KOPT-K1 (cell line): ENCODE measurements around the gene LAYN.

Source experiments
- H3K27ac ChIP-seq: fragments of 200-600 bp; sonication (generic); 2 replicates; pipeline ENCODE4 v1.5.1; 2016; ENCODE audit warnings: antibody characterized with exemption, mild to moderate bottlenecking, low read depth, low read length; ENCODE audit not compliant: poor library complexity, severe bottlenecking
- H3K36me3 ChIP-seq: fragments of 200-600 bp; sonication (generic); 2 replicates; pipeline ENCODE4 v1.5.1; 2017; ENCODE audit warnings: antibody characterized with exemption, mild to moderate bottlenecking, low read length, moderate library complexity; ENCODE audit not compliant: insufficient read depth
- H3K9me3 ChIP-seq: fragments of 200-600 bp; sonication (generic); 2 replicates; pipeline ENCODE4 v1.5.1; 2017; ENCODE audit warnings: antibody characterized with exemption, low read length, mild to moderate bottlenecking; ENCODE audit not compliant: insufficient read depth, poor library complexity, severe bottlenecking

Gene LAYN

GRCh38 chr11:111541254-111542061 lies 938 bp downstream of the LAYN start:
- no peaks in the 10 kb centered on the region for H3K36me3 ChIP-seq
- peaks cover 5% of the 10 kb centered on the region for H3K9me3 ChIP-seq
- H3K27ac ChIP-seq = no peak overlapping the region

GRCh38 chr11:111542606-111543275 lies 2.2 kb downstream of the LAYN start:
- peaks cover 5% of the 10 kb centered on the region for H3K9me3 ChIP-seq
- no peak overlapping the region for H3K27ac ChIP-seq
- no peaks in the 10 kb centered on the region for H3K36me3 ChIP-seq

DNA sequence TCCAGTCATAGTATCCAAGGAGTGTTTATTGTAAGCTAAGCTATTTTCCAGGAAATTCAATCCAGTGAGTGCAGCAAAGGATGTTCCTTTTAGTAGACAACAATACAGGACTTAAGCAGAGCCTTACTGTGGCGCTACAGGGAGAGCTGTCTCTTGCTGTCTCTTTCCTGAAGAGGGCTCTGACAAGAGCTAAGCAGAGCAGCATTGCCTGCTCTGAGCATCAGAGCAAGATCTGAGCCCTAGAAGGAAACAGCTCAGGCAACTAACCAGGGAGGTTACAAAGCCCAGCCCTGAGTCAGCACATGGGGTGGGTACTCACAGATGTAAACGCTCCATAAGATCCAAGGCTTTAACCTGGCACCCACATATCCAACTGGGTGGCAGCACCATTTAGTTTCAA lies 8.0 kb downstream of the LAYN start:
- no peak overlapping the region for H3K27ac ChIP-seq
- no peaks in the 10 kb centered on the region for H3K36me3 ChIP-seq
- no peaks in the 10 kb centered on the region for H3K9me3 ChIP-seq

DNA sequence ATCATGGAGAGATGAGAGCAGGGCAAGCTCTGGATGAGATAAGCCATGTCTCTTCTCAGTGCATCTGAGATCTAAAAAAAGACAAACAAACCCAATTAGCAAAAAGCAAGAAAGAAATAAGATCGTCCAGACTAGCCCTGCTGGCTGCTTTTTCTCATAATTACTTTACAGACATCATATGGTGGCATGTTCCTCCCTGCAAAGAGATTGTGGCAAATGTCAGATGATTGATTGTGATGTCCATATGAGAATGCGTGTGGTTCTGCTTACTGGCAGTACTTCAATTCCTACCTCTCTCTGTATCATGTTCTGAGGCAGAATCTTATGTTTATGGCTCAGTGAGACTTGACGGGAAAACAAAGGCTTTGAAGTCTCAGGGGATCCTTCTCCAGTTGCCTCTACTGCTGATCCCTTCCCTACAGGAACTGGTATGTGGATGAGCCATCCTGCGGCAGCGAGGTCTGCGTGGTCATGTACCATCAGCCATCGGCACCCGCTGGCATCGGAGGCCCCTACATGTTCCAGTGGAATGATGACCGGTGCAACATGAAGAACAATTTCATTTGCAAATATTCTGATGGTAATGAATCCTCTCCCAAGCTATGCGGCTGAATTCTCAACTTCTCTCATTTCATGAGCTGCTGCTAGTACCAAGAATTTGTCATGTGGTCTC lies 8.8 kb downstream of the LAYN start:
- H3K9me3 ChIP-seq = no peaks in the 10 kb centered on the region
- no peaks in the 10 kb centered on the region for H3K36me3 ChIP-seq
- no peak overlapping the region for H3K27ac ChIP-seq

- no peaks in the 10 kb centered on the region for H3K9me3 ChIP-seq
- no peaks in the 10 kb centered on the region for H3K36me3 ChIP-seq
- no peak overlapping the region for H3K27ac ChIP-seq
These were observed 9.3 kb downstream of the LAYN start for GRCh38 chr11:111549869-111550203.

- H3K27ac ChIP-seq = no peak overlapping the region
- H3K9me3 ChIP-seq = no peaks in the 10 kb centered on the region
- no peaks in the 10 kb centered on the region for H3K36me3 ChIP-seq
These were observed 9.7 kb downstream of the LAYN start for GRCh38 chr11:111550258-111550657.

DNA sequence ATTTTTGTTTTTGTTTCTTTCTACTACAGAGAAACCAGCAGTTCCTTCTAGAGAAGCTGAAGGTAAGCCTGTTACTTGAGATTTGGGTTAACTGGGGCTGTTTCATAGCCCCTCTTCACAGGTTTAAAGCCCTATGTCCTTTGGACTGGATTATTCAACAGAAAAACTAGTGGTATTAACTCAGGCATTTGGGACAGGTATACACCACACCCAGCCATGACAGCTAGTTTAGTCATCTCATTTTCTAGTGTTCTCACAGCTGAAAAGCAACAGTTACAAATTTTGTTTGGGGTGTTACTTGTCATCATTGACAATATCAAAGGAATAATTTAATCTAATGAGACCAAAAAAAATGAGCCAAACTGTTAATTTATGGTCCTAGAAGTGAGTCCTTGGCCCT lies 14.0 kb downstream of the LAYN start:
- Histone ChIP-seq H3K27ac (no peak overlapping the region), H3K9me3 (peaks cover 13% of the 10 kb centered on the region), H3K36me3 (no peaks in the 10 kb centered on the region)

GRCh38 chr11:111555255-111555654 lies 14.7 kb downstream of the LAYN start:
- H3K36me3 ChIP-seq = no peaks in the 10 kb centered on the region
- peaks cover 13% of the 10 kb centered on the region for H3K9me3 ChIP-seq
- no peak overlapping the region for H3K27ac ChIP-seq

GRCh38 chr11:111557425-111558111 lies 17.0 kb downstream of the LAYN start:
- peaks cover 13% of the 10 kb centered on the region for H3K9me3 ChIP-seq
- no peak overlapping the region for H3K27ac ChIP-seq
- no peaks in the 10 kb centered on the region for H3K36me3 ChIP-seq

- H3K36me3 ChIP-seq = no peaks in the 10 kb centered on the region
- peaks cover 13% of the 10 kb centered on the region for H3K9me3 ChIP-seq
- H3K27ac ChIP-seq = no peak overlapping the region
These were observed 19.4 kb downstream of the LAYN start for GRCh38 chr11:111559800-111560464.

DNA sequence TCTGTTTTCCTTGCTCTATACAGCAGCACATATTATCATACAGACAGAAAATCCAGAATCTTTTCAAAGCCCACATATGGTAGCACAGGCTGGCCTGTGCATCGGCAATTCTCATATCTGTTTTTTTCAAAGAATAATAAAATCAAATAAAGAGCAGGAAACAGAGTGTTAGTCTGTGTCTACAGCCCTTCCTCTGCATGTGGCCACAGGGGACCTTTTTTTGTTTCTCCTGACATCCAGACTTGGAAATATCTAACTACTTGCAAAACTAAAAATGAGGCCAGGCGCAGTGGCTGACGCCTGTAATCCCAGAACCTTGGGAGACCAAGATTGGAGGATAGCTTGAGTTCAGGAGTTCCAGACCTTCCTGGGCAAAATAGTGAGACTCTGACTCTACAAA lies 20.3 kb downstream of the LAYN start:
- Histone ChIP-seq H3K9me3 (peaks cover 12% of the 10 kb centered on the region), H3K27ac (no peak overlapping the region), H3K36me3 (no peaks in the 10 kb centered on the region)

DNA sequence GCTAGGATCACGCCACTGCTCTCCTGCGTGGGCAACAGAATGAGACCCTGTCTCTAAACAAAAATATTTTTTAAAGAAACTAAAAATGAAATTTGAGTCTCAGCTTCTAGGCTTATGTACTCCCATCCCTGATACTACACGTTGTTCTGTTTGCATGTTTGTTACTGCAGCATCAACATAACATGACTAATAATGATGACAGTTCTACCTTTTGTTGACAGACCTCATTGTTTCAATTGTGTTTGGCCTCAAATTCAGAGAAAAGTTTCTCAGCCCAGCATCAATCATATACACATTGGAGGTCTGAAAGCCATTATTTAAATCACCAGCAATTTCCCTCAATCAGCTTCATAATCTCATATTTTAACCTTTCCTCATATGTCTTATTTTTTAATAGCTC lies 20.8 kb downstream of the LAYN start:
- Histone ChIP-seq H3K9me3 (peaks cover 7% of the 10 kb centered on the region), H3K27ac (no peak overlapping the region), H3K36me3 (no peaks in the 10 kb centered on the region)

GRCh38 chr11:111561791-111562325 lies 21.3 kb downstream of the LAYN start:
- Histone ChIP-seq H3K36me3 (no peaks in the 10 kb centered on the region), H3K27ac (no peak overlapping the region), H3K9me3 (peaks cover 1% of the 10 kb centered on the region)

GRCh38 chr11:111562692-111563389 lies 22.3 kb downstream of the LAYN start:
- H3K36me3 ChIP-seq = no peaks in the 10 kb centered on the region
- no peak overlapping the region for H3K27ac ChIP-seq
- H3K9me3 ChIP-seq = no peaks in the 10 kb centered on the region
